GM21381 (cell line): Measurements from ENCODE around the gene SLC31A2.
"Not testable (repeated sequence)": the region's sequence is repeated elsewhere in the genome, so short reads cannot be mapped to it uniquely, and the experiment has no call there.

Experiments
- ATAC-seq: cut with Tn5 transposase; IDR thresholded peaks from one replicate; pipeline ENCODE4 v1.9.1; 2021; ENCODE audit warnings: mild to moderate bottlenecking, moderate library complexity; ENCODE audit not compliant: unreplicated experiment

SLC31A2 gene

DNA sequence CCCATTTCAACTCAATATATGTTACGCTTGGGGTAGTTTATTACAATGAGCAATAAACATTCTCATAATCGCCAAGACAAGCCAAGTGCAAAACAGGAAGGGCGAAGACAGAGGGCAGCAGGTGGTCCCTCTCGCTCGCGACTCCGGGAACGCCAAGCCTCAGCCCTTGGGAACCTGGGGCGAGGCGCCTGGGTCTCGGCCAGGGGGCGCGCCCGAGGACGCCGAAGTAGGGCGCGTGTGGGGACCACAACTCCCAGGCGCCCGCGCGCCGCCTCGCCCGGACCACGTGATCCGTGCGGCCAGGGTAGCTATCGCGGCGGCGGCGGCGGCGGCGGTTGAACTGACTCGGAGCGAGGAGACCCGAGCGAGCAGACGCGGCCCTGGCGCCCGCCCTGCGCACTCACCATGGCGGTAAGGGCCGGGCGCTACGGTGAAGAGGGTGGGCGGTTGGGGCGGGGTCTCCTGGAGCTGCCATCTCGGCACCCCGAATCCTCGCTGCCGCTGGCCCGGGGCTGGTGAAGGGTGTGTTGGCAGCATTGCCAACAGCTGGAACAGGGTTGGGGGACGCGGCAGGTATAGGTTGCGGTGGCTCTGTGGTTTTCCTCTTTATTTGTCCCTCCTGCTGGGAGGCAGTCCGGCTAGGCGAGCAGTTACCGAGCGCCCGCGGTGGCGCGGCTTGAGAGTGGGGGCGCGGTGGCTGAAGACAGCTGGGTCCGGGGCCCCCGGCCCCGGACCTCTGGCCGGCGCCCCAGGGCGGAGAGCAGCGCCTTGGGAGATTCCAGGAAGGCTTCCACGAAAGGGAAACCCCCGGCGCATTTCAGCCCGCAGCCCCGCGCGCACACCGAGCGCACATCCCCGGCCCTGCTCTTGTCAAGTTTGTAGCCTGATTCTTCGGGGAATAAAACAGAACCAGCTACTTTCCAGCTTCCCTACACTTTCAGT lies at the start of gene SLC31A2:
SLC31A2 (plus strand) TSS at position 338 of the 942 bp plus-strand sequence; CDS start at position 406, 68 bp downstream.
- peak; percentile 97 for ATAC-seq

- ATAC-seq, result not testable (repeated sequence)
These were observed 45.5 kb upstream of the SLC31A2 start for GRCh38 chr9:113105345-113105744.

- ATAC-seq, result peak; percentile 75
These were observed 39.5 kb upstream of the SLC31A2 start for GRCh38 chr9:113111065-113111951.

- ATAC-seq, result peak; percentile 50
These were observed 37.9 kb upstream of the SLC31A2 start for GRCh38 chr9:113112706-113113510.

DNA sequence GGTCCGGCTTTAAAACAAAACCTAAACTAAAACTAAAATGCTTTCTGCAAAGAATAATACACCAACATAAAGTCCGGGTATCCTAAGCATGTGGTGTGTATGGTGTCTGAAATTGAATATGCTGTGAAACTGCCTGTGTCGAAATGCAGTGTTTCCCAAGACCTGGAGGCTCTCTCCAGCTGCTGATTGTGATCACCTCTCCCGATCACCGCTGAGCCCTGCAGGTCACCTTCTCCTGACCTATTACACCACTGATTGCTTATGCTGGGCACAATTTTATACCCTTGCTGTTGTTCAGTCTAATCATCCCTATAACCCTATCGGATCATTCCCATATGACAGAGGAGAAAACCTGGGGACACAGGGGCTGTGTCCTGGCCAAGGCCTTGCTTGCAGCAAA lies 32.0 kb upstream of the SLC31A2 start:
- not testable (repeated sequence) for ATAC-seq

- ATAC-seq, result no peak
These were observed 25.3 kb upstream of the SLC31A2 start for GRCh38 chr9:113125386-113126035.

DNA sequence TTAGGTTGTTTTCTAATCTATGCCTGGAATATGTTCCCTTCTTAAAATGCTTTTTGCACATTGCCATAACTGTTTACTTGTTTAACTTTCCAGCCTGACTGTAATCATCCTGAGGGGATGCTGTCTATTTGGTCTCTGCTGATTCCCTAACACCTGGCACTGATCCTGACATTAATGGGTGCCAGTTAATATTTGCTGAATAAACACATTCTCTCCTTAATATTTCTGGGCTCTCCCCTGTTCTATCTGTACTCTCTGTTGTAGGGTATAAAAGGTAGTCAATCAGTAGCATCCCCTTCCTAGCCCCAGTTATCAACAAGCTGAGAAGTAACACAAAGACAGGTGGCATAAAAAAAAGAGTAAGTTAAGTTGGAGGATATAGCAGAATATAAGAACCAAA lies 21.3 kb upstream of the SLC31A2 start:
- ATAC-seq, result no peak

DNA sequence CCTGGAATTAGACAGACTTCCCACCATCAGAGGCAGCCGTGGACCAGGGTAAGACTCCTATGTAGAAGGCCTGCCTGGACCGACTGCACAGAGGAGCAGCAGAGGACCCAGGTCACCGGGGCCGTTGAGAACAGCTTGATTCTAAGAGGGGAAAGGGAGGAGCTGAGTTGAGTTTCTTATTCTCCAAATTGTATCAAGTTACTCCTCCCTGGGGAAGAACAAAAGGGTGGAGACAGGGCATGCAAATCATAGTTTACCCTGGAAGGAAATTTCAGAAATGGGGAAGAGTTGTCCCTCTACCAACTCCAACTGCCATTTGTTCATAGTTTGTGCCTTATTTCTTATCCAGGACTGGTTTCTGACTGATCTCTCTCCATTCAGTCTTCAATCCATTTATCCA lies 20.9 kb upstream of the SLC31A2 start:
- no peak for ATAC-seq

GRCh38 chr9:113131689-113132151 lies 19.1 kb upstream of the SLC31A2 start:
- no peak for ATAC-seq

GRCh38 chr9:113137196-113138168 lies 13.3 kb upstream of the SLC31A2 start:
- no peak for ATAC-seq

DNA sequence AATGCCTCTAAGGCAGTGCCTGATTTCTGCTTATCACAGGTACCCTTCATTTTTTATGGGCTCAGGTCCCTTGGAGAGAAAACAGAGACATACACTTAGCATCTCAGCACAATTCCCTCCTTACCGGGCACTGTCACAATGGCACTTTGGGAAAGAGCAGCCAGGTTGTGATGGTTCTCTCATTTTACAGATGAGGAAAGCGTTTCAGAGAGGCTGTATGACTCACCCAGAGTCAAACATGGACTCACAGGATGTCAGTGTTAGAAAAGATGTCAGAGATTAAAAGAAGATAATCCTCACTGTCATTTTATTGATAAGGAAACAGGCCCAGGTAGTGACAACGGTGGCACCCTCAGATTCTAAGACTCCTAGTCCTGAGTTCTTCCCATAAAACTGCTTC lies 12.0 kb upstream of the SLC31A2 start:
- ATAC-seq, result no peak

DNA sequence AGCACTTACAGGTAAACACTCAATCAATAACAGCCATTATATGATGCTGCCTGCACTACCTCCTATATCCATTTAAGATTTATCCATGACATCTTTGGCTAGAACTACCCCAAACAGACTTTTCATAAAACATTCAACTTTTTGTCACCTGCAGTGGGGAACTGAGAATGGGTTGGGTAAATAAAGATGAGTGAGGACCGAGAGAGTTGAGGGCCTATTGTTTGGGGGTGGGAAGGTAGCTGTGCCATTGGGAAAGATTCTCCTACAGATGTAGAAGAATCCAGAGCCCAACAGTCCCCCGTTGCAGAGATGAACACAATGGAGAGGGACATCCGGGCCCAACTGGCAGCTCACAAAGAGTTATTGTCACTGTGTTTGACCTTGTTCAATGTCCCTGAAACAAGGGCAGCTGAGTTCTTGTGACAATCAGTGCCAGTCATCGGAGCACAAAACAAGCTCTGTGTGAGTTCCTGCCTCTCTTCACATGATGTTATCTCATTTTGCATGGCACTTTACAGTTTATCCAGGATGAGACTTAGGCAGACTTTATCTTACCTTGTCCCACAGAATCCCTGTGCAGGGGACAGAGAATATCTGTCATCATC lies 11.5 kb upstream of the SLC31A2 start:
- no peak for ATAC-seq

DNA sequence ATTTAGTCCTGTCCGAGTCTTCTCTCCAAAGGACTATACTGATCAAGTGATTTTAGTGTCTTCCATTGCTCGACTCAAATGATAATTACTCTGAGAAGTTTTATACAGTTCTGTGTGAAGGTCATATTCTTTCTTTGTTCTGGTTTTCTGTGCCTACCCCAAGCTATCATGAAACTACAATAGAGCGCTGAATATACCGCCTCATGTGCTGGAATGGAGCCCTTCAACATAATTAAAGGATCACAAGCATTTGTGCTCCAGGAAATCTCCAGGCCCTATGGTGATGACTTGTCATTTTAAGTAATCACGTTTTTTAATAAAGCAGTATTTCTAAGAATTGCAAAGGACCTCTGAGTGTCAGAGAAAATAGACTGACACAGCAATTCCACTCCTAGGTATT lies 10.9 kb upstream of the SLC31A2 start:
- ATAC-seq, result no peak

- ATAC-seq, result not testable (repeated sequence)
These were observed 9.9 kb upstream of the SLC31A2 start for GRCh38 chr9:113140896-113141295.

GRCh38 chr9:113143432-113144227 lies 7.2 kb upstream of the SLC31A2 start:
- ATAC-seq, result no peak

DNA sequence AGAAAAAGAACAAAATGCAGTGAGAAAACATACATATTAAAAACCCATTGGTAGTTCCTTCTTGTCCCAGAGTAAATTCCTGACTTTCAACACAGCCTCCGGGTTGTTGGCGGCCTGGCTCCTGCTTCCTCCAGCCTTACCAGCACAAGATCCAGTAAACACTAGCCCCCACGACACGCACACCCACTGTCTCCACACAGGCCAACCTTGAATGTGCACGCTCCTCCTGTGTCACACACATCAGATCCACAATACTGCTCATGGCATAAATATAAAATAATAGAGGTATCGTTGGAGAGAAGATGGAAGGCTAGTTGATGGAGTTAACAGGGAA lies 2.5 kb upstream of the SLC31A2 start:
- ATAC-seq, result no peak

GRCh38 chr9:113148781-113149510 lies 1.9 kb upstream of the SLC31A2 start:
- ATAC-seq, result no peak
